GDM1 (cell line): ENCODE data around the gene HIVEP3.

Experiments used
- DNase-seq: peaks from one replicate; lab custom pipeline; 2025; lab: John Stamatoyannopoulos, UW

Gene HIVEP3

DNA sequence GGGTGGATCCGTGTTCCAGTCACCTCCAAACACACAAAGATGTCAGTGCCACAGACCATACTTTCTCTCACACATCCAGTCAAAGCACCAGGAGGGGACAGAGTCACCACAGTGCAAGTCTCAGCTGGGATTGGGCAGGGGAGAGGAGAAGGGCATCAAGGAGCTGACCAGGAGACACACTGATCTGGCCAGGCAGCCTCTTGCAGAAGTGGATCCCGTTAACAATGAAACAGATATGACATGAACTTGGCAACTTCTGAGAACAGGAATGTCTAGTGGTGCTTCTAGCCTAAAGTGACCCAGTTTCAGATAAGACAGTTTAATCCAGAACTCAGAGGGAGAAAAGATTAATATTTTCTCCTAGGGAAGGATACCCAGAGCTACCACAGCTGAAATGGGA lies 71.0 kb downstream of the HIVEP3 start:
- DNase-seq = no peak

DNA sequence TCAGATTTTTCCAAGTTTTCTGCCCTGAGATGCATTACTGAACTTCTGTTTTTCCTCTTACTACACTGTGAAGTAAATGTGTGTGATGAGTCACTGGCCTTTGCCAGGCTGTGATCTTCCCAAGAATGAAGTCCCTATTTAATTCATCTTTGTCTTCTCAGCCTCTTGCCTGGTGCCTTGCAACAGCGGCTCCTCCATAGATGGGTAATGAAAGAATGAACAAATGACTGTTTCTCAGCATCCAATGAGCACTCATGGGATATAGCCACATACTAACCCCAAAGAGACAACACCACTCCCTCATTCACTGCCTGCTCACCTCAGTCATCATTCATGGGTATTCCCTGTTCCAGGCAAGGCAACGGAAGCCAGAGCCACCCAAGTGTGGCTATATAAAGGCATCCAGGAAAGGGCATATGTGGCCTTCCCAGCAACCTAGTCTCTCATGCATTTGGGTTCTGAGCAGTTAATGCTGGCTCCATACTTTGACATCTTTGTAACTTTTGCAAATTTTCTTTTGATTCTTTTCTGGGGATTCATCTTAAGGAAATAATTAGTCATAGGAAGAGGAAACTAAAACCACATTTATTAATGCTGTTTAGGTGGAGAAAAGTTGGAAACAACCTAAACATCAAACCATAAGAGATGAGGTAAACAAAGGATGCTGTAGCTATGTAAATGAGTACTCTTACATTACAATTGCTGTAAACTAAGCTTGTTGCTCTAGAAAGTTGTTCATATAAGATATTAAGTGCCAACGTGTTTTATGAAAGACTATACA lies 71.9 kb downstream of the HIVEP3 start:
- no peak for DNase-seq

- no peak for DNase-seq
Measured at GRCh38 chr1:41844781-41845272, 73.9 kb downstream of the HIVEP3 start.

DNA sequence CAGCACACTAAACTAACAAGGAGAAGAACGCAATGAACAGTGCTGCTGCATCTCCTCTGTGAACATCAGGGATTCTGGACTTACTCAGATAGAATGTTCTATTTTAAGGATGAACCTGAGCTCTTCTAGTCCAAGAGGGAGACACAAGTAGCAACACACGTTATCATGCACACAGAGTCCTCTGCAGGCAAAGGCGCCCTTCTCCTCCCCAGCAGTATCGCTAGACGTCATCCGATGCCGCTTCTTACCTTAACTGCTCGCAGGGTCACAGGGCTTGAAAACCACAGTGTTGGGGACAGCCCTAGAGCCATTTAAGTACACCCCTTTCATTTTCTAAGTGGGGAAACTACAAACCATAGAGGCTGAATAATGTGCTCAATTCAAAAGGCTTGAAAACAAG lies 74.5 kb downstream of the HIVEP3 start:
- no peak for DNase-seq

- no peak for DNase-seq
Measured at GRCh38 chr1:41842993-41843755, 75.5 kb downstream of the HIVEP3 start.

DNA sequence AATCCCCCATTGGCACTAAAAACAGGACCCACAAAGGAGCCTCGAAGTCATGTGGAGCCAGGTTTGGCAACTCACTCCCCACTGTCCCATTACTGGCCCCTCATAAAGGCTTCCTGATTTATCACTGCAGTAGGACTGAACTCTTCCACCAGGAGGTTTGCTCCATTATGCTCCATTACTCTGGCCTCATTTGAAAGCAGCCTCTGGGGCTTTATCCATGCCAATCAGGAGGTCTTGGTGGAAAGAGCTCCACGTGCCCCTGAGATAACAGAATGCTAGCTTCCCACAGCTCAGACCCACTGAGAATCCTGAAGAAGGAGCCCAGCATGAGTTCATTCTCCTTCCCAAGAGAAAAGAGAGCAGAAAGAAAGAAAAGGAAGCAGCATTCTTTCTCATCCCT lies 76.4 kb downstream of the HIVEP3 start:
- DNase-seq = no peak

- no peak for DNase-seq
Measured at GRCh38 chr1:41840592-41841246, 78.0 kb downstream of the HIVEP3 start.

DNA sequence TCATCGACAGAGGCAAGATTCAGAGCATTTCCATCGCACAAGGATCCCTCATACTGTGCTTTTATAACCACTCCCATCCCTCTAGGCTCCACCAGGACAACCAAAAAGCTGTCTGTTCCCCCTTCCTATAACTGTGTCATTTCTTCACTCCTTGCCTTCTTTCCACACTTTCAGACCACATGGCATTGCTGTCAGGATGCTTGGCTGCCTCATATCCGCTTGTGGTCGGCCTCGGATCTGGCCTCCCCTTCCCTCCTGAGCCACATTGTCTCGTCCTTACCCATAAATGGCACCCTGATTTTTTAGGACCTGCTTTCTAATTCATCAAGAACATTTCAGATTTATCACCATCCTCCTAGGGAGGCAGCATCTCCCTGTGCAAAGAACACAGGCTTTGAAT lies 80.5 kb downstream of the HIVEP3 start:
- DNase-seq = no peak

GRCh38 chr1:41837691-41838090 lies 81.0 kb downstream of the HIVEP3 start:
- no peak for DNase-seq

DNA sequence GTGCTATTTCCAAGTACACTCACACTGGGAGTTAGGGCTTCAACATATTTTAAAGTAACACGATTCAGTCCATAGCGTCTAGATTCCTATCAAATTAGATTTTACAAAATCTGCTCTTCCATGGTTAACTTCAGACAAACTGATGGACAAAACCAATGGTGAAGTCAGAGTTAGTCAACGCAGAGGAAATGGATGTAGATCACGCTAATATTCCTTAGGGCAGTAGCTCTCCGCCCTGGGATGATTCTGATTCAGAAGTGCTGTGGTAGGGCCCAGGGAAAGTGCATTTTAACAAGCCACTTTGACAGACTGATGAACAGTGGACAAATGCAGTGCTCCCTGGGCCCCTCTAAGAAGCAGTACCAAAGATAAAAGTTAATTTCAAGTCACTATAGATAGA lies 83.2 kb downstream of the HIVEP3 start:
- DNase-seq = no peak

GRCh38 chr1:41833519-41834000 lies 85.2 kb downstream of the HIVEP3 start:
- DNase-seq = no peak

- no peak for DNase-seq
Measured at GRCh38 chr1:41830726-41831125, 88.0 kb downstream of the HIVEP3 start.

DNA sequence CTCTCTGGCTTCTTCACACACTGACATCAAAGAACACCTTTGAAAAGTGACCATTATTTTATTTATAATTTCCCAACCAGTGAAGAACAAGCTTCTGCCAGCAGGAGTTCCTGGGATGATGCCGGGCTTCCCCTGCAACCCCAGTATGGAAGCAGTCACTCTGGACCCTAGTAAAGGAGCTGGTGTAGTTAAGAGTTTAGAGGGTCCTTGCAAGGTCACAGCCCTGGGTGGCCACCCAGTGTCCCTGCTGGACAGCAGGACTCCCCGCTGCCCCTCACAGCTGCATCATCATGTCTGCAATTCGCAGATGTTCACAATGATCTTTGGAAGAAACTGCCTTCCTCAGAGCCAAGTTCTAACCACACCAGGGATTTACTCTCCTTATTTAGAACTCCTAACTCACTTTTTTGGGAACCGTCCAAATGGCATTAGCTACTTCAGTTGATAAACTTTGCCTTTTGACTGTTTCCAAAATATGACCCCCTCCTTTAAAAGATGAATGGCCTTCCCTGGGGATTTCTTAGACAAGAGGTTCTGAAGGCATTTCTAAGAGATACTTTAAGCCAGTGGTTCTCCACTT lies 90.6 kb downstream of the HIVEP3 start:
- DNase-seq = no peak

DNA sequence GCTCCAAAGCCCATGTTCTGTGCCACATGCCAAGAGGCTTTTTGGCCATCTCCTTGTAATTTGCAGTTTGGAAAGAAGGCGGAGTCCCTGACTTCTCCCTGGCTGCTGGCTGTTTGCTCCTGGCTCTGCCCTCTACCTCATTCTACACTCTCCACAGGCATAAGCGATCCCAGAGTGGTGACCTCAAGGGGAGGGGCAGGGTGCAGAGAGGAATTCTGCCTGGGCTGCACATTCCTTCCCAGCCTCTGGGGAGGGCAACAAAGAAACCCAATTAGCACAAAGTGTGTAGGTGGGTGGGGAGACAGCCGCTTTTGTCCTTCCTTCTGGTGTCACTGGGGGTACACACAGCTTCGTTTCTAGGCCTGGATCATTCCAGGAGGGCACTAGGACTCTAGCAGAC lies 95.3 kb downstream of the HIVEP3 start:
- no peak for DNase-seq

DNA sequence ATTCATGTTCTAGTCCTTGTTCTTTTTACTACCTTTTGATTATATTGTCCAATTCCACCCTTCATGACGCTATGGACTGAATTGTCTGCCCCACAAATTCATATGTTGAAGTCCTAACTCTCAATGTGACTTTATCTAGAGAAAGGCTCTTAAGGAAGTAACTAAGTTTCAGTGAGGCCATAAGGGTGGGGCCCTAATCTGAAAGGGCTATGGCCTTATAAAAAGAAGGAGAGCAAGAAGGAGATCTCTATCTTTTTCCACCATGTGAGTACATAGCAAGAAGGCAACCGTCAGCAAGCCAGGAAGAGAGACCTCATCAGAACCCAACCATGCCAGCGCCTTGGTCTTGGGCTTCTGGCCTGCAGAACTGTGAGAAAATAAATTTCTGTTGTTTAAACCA lies 95.9 kb downstream of the HIVEP3 start:
- no peak for DNase-seq

DNA sequence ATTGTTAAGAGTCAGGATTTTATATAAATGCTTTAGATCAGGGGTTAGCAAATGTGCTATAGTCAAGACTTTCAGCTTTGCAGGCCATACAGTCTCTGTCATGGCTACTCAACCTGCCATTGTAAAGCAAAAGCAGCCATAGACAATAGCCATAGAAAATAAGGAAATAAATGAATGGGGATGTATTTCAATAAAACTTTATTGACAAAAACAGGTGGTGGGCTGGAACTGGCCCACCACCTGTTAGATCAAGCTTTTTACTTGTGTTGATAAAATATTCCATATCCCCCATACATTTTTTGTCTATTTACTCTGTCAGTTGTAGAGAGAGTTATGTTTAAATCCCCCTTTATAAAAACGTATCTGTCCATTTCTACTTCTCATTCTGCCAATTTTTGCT lies 98.9 kb downstream of the HIVEP3 start:
- no peak for DNase-seq

- no peak for DNase-seq
Measured at GRCh38 chr1:41819069-41819468, 99.7 kb downstream of the HIVEP3 start.

DNA sequence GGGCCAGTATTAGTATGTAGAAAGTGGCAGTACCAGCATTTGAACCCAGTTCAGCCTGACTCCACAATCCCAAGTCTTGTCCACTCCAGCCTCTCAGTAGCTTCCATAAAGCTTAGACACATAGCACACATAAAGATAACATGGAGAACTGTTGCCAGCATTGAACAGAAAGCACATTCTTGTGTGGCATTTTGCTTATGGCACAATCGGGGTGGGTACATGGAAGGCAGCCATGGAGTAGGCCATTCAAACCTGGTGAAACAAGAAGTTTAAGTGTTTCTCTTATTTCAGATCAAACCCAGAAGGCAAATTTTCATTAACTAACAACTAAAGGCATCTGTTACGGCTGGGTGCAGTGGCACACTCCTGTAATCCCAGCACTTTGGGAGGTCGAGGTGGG lies 102.7 kb downstream of the HIVEP3 start:
- DNase-seq = no peak

GRCh38 chr1:41813755-41814745 lies 104.7 kb downstream of the HIVEP3 start:
- no peak for DNase-seq

- no peak for DNase-seq
Measured at GRCh38 chr1:41813226-41813625, 105.5 kb downstream of the HIVEP3 start.

DNA sequence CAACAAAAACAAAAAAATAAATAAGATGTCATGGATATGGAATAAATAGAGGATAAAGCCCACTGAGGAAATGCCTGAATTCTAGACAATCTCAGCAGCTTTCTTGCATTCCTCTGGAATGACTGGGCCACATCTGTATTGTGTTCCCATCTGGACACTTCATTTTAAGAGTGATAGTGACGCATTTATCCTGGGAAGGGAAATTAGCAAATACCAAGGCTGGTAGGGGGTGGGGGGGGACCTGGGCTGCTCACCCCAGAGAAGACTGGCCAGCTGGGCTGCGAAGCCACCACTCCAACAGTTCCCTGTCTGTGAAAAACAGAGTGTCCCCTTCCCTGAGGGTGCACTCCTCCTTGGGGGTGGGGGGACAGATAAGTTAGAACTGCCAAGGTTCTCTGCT lies 106.3 kb downstream of the HIVEP3 start:
- no peak for DNase-seq
